IMR-90 (cell line): ENCODE results near the gene ZSCAN18. TPM values are rescaled to one million over a fixed set of nuclear protein-coding genes. Genes with fewer than 3 reads are reported as not detected.

ENCODE experiments used
- ATAC-seq: fragments of 200-7000 bp; cut with Tn5 transposase; 2 replicates; pipeline ENCODE4 v1.9.1; 2020; ENCODE audit warnings: low read depth, mild to moderate bottlenecking, moderate library complexity
- BruUV-seq: library from RNA; stranded (reverse); fragments of 400-500 nt; replicated peaks from 2 replicates; lab custom pipeline; 2021; lab: Mats Ljungman, UMichigan
- CTCF ChIA-PET: fragments of 300-600 bp; formaldehyde crosslinking; extraction: SDS; loops from one replicate; lab custom pipeline; 2021; ENCODE audit warnings: antibody characterized with exemption; lab: Yijun Ruan, JAX
- POLR2A ChIA-PET: fragments of 300-600 bp; sonication (Branson Sonifier 250); formaldehyde crosslinking; loops from one replicate; lab custom pipeline; 2022; ENCODE audit warnings: antibody characterized with exemption; ENCODE audit not compliant: unreplicated experiment; lab: Charles Lee
- DNase-seq: peaks from one replicate; pipeline ENCODE4 v3.0.0; 2013
- H2AFZ ChIP-seq: replicated peaks from 2 replicates; pipeline ENCODE3; 2013; ENCODE audit warnings: low read length, mild to moderate bottlenecking; ENCODE audit not compliant: poor library complexity
- H2AK5ac ChIP-seq: 2 replicates; pipeline ENCODE4 v1.6.1; 2013; ENCODE audit warnings: low read depth, low read length, inconsistent platforms
- H2AK9ac ChIP-seq: replicated peaks from 2 replicates; pipeline ENCODE3; 2013; ENCODE audit warnings: mild to moderate bottlenecking, low read depth, low read length, moderate library complexity; ENCODE audit not compliant: poor library complexity
- H2BK120ac ChIP-seq: 2 replicates; pipeline ENCODE4 v1.6.1; 2013; ENCODE audit warnings: low read depth, low read length, inconsistent platforms
- H2BK15ac ChIP-seq: 3 replicates; pipeline ENCODE4 v1.6.1; 2013; ENCODE audit warnings: low read depth, low read length, inconsistent platforms
- H2BK20ac ChIP-seq: 2 replicates; pipeline ENCODE4 v1.6.1; 2013; ENCODE audit warnings: low read depth, mild to moderate bottlenecking, inconsistent platforms, low read length, moderate library complexity
- H2BK5ac ChIP-seq: 2 replicates; pipeline ENCODE4 v1.6.1; 2013; ENCODE audit warnings: mild to moderate bottlenecking, low read depth, low read length, inconsistent platforms; ENCODE audit not compliant: poor library complexity, severe bottlenecking
- H3K14ac ChIP-seq: replicated peaks from 2 replicates; pipeline ENCODE4 v1.6.1; 2013; ENCODE audit warnings: low read depth, low read length, inconsistent platforms
- H3K18ac ChIP-seq: 2 replicates; pipeline ENCODE4 v1.6.1; 2013; ENCODE audit warnings: low read depth, low read length, control low read depth
- H3K23ac ChIP-seq: 2 replicates; pipeline ENCODE4 v1.6.1; 2013; ENCODE audit warnings: low read depth, low read length, inconsistent platforms
- H3K27ac ChIP-seq: 2 replicates; pipeline ENCODE4 v1.5.1; 2013; ENCODE audit warnings: mild to moderate bottlenecking, control low read depth, low read length; ENCODE audit not compliant: insufficient read depth
- H3K27me3 ChIP-seq: 2 replicates; pipeline ENCODE4 v1.6.1; 2013; ENCODE audit warnings: low read length; ENCODE audit not compliant: control insufficient read depth, insufficient read depth
- H3K36me3 ChIP-seq: 2 replicates; pipeline ENCODE4 v1.6.1; 2013; ENCODE audit warnings: low read length, mixed read lengths; ENCODE audit not compliant: control insufficient read depth, insufficient read depth
- H3K4ac ChIP-seq: 2 replicates; pipeline ENCODE4 v1.6.1; 2013; ENCODE audit warnings: low read depth, low read length, inconsistent platforms
- H3K4me1 ChIP-seq: 2 replicates; pipeline ENCODE4 v1.6.1; 2013; ENCODE audit warnings: low read length, mixed read lengths; ENCODE audit not compliant: control insufficient read depth, insufficient read depth
- H3K4me2 ChIP-seq: 2 replicates; pipeline ENCODE4 v1.6.1; 2013; ENCODE audit warnings: low read depth, mild to moderate bottlenecking, control low read depth, low read length, moderate library complexity
- H3K4me3 ChIP-seq: 2 replicates; pipeline ENCODE4 v1.5.1; 2013; ENCODE audit warnings: low read depth, mild to moderate bottlenecking, control low read depth, low read length, moderate library complexity; ENCODE audit not compliant: insufficient read depth
- H3K56ac ChIP-seq: 2 replicates; pipeline ENCODE4 v1.6.1; 2013; ENCODE audit warnings: low read length, inconsistent platforms; ENCODE audit not compliant: insufficient read depth; ENCODE audit errors: extremely low read depth
- H3K79me1 ChIP-seq, 2 experiments: 2 replicates each; pipeline ENCODE4 v1.6.1; 2013; ENCODE audit warnings: low read length in 2 of 2, inconsistent platforms in 1 of 2, low read depth in 1 of 2
- H3K9ac ChIP-seq: 2 replicates; pipeline ENCODE4 v1.6.1; 2013; ENCODE audit warnings: low read depth, low read length, control low read depth
- H3K9me1 ChIP-seq: 2 replicates; pipeline ENCODE4 v1.6.1; 2013; ENCODE audit warnings: low read length, inconsistent platforms; ENCODE audit not compliant: insufficient read depth
- H3K9me3 ChIP-seq: 2 replicates; pipeline ENCODE4 v1.6.1; 2013; ENCODE audit warnings: low read length; ENCODE audit not compliant: control insufficient read depth, insufficient read depth
- H4K20me1 ChIP-seq: 2 replicates; pipeline ENCODE4 v1.6.1; 2013; ENCODE audit warnings: low read length, inconsistent platforms; ENCODE audit not compliant: insufficient read depth
- H4K5ac ChIP-seq: 2 replicates; pipeline ENCODE4 v1.6.1; 2013; ENCODE audit warnings: mild to moderate bottlenecking, low read depth, low read length, control low read depth
- H4K8ac ChIP-seq, 2 experiments: 2 replicates each; pipeline ENCODE4 v1.6.1; 2013; ENCODE audit warnings: low read depth in 2 of 2, low read length in 2 of 2, control low read depth in 1 of 2, inconsistent platforms in 1 of 2
- H4K91ac ChIP-seq: 2 replicates; pipeline ENCODE4 v1.6.1; 2013; ENCODE audit warnings: low read depth, low read length, inconsistent platforms; ENCODE audit not compliant: insufficient read depth
- BHLHE40 ChIP-seq: fragments of 150-350 bp; IDR thresholded peaks from 2 replicates; pipeline ENCODE4 v1.6.1; 2016; ENCODE audit warnings: mild to moderate bottlenecking, low read depth, low read length
- CEBPB ChIP-seq: IDR thresholded peaks from 2 replicates; pipeline ENCODE4 v1.6.1; 2012; ENCODE audit warnings: low read depth, low read length, improper control_type of control experiment
- CHD1 ChIP-seq: IDR thresholded peaks from 2 replicates; pipeline ENCODE4 v1.6.1; 2012; ENCODE audit warnings: low read depth, low read length, improper control_type of control experiment
- FOS ChIP-seq: fragments of 150-350 bp; IDR thresholded peaks from 2 replicates; pipeline ENCODE4 v1.6.1; 2016; ENCODE audit warnings: low read depth, low read length
- MAFK ChIP-seq: IDR thresholded peaks from 2 replicates; pipeline ENCODE4 v1.6.1; 2012; ENCODE audit warnings: low read depth, low read length, improper control_type of control experiment
- MAZ ChIP-seq: IDR thresholded peaks from 2 replicates; pipeline ENCODE4 v1.6.1; 2012; ENCODE audit warnings: low read depth, mild to moderate bottlenecking, low read length, improper control_type of control experiment, moderate library complexity, borderline replicate concordance
- MXI1 ChIP-seq: IDR thresholded peaks from 2 replicates; pipeline ENCODE4 v1.6.1; 2012; ENCODE audit warnings: low read depth, mild to moderate bottlenecking, low read length, moderate library complexity, borderline replicate concordance
- NFE2L2 ChIP-seq: fragments of 150-350 bp; IDR thresholded peaks from 2 replicates; pipeline ENCODE4 v1.6.1; 2016; ENCODE audit warnings: low read depth, mild to moderate bottlenecking, low read length
- POLR2A ChIP-seq: IDR thresholded peaks from 2 replicates; pipeline ENCODE4 v1.6.1; 2012; ENCODE audit warnings: mild to moderate bottlenecking, low read depth, low read length
- RAD21 ChIP-seq: IDR thresholded peaks from 2 replicates; pipeline ENCODE4 v1.6.1; 2012; ENCODE audit warnings: low read length, improper control_type of control experiment
- RCOR1 ChIP-seq: IDR thresholded peaks from 2 replicates; pipeline ENCODE4 v1.6.1; 2012; ENCODE audit warnings: mild to moderate bottlenecking, low read length, improper control_type of control experiment; ENCODE audit not compliant: insufficient replicate concordance
- RFX5 ChIP-seq: IDR thresholded peaks from 2 replicates; pipeline ENCODE4 v1.8.0; 2012; ENCODE audit warnings: low read depth, mild to moderate bottlenecking, low read length, moderate library complexity
- SMC3 ChIP-seq: fragments of 150-350 bp; IDR thresholded peaks from 2 replicates; pipeline ENCODE4 v1.6.1; 2016; ENCODE audit warnings: low read depth, mild to moderate bottlenecking, antibody characterized with exemption, low read length, moderate library complexity
- USF2 ChIP-seq: fragments of 150-350 bp; IDR thresholded peaks from 2 replicates; pipeline ENCODE4 v1.6.1; 2017; ENCODE audit warnings: mild to moderate bottlenecking, antibody characterized with exemption, low read length, low read depth
- WGBS, 2 experiments: methylation state at CpG; one replicate each; pipeline versions ENCODE4 v1.1.5 to v1.1.7; 2013; ENCODE audit warnings: missing lambda C conversion rate in 2 of 2; ENCODE audit not compliant: insufficient read length in 1 of 2; ENCODE audit errors: extremely low coverage in 2 of 2; 5-methylcytosine and 5-hydroxymethylcytosine counted together
- dilution Hi-C: fragments of 300-500 bp; cut with HindIII; formaldehyde crosslinking; loops from one replicate; pipeline ENCODE4 v1.14.3; 2018; ENCODE audit warnings: low sequenced_read_pairs; ENCODE audit not compliant: unreplicated experiment
- in situ Hi-C: fragments of 300-500 bp; cut with MboI; formaldehyde crosslinking; loops from 3 replicates; pipeline ENCODE4 v1.14.3; 2019; ENCODE audit warnings: low sequenced_read_pairs, inconsistent platforms, mixed read lengths
- intact Hi-C: fragments of 100-400 bp; cut with micrococcal nuclease; formaldehyde crosslinking; loops from 2 replicates; pipeline ENCODE4 v1.10.0; 2022
- polyA plus RNA-seq, 3 experiments: library from polyadenylated mRNA; depleted of rRNA; stranded (reverse); fragments of >200 nt; gene quantifications; 2 replicates each; pipeline ENCODE4 v1.2.3, GENCODE V29; 2012; ENCODE audit warnings: low replicate concordance in 1 of 3
- total RNA-seq: library from RNA; depleted of rRNA; stranded (reverse); fragments of >200 nt; gene quantifications from 2 replicates; pipeline ENCODE4 v1.2.3, GENCODE V29; 2012
- TF ChIP-seq, protein P1 (sequence below): conservative IDR thresholded peaks from 2 replicates; pipeline ENCODE4 v1.5.1; 2012; ENCODE audit warnings: mild to moderate bottlenecking, low read depth, low read length, improper control_type of control experiment
- TF ChIP-seq, protein P2 (sequence below): fragments of 150-350 bp; IDR thresholded peaks from 2 replicates; pipeline ENCODE4 v1.6.1; 2016; ENCODE audit warnings: low read depth, mild to moderate bottlenecking, low read length, moderate library complexity, borderline replicate concordance

The ZSCAN18 gene
- total and polyA plus RNA-seq, 2 of the 4 experiments (the other 2 are of a cell fraction): 3.0 to 8.2 TPM

- dilution Hi-C loops (no loop called here), in situ Hi-C loops (no loop called here), intact Hi-C loops (no loop called here)
- TF ChIP-seq RFX5 (no peak), USF2 (no peak), CHD1 (no peak), MAFK (no peak), RAD21 (no peak), MXI1 (no peak), CEBPB (no peak), RCOR1 (no peak), MAZ (no peak), BHLHE40 (no peak), NFE2L2 (no peak), POLR2A (no peak), SMC3 (no peak), FOS (no peak)
- TF ChIP-seq, protein P1, sequence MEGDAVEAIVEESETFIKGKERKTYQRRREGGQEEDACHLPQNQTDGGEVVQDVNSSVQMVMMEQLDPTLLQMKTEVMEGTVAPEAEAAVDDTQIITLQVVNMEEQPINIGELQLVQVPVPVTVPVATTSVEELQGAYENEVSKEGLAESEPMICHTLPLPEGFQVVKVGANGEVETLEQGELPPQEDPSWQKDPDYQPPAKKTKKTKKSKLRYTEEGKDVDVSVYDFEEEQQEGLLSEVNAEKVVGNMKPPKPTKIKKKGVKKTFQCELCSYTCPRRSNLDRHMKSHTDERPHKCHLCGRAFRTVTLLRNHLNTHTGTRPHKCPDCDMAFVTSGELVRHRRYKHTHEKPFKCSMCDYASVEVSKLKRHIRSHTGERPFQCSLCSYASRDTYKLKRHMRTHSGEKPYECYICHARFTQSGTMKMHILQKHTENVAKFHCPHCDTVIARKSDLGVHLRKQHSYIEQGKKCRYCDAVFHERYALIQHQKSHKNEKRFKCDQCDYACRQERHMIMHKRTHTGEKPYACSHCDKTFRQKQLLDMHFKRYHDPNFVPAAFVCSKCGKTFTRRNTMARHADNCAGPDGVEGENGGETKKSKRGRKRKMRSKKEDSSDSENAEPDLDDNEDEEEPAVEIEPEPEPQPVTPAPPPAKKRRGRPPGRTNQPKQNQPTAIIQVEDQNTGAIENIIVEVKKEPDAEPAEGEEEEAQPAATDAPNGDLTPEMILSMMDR: no peak
- TF ChIP-seq, protein P2, sequence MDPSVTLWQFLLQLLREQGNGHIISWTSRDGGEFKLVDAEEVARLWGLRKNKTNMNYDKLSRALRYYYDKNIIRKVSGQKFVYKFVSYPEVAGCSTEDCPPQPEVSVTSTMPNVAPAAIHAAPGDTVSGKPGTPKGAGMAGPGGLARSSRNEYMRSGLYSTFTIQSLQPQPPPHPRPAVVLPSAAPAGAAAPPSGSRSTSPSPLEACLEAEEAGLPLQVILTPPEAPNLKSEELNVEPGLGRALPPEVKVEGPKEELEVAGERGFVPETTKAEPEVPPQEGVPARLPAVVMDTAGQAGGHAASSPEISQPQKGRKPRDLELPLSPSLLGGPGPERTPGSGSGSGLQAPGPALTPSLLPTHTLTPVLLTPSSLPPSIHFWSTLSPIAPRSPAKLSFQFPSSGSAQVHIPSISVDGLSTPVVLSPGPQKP: no peak
- Histone ChIP-seq H2BK120ac (no peak overlapping the region), H3K27ac (no peak overlapping the region), H3K36me3 (peaks cover 2% of the 10 kb centered on the region; the same call in 1 of the 2 replicates), H3K4me3 (peak overlapping the region; percentile 42), H3K4me1 (no peaks in the 10 kb centered on the region), H2BK5ac (no peak overlapping the region), H3K9me1 (no peaks in the 10 kb centered on the region), H3K9ac (no peak overlapping the region; the same call in 1 of the 2 replicates), H2AFZ (peak overlapping the region; percentile 97), H2AK9ac (no peak overlapping the region), H3K4me2 (peak overlapping the region; percentile 85), H3K27me3 (no peaks in the 10 kb centered on the region), H4K20me1 (no peaks in the 10 kb centered on the region), H4K5ac (no peak overlapping the region), H4K8ac (no peak overlapping the region), H2BK20ac (no peak overlapping the region), H3K9me3 (peaks cover 44% of the 10 kb centered on the region), H2BK15ac (no peak overlapping the region), H4K91ac (no peak overlapping the region), H3K4ac (no peak overlapping the region), H3K14ac (0 out of 2 replicates have a peak overlapping the region, but pooled peaks have one; percentile 40), H3K18ac (no peak overlapping the region), H3K23ac (no peak overlapping the region), H3K79me1 (no peaks in the 10 kb centered on the region), H2AK5ac (no peak overlapping the region), H3K56ac (no peak overlapping the region)
- DNase-seq: no peak
- ChIA-PET CTCF (interaction anchor here (0.5 kb wide), 1 partner anchor 25 kb away, joined by 7 read pairs; no protein-coding TSS in a partner anchor), POLR2A (no interaction called here)
- BruUV-seq: no TSS peak
- no peak for ATAC-seq
- no CpG with 5 or more reads among the region's 2 CpGs for WGBS, 2 experiments
Measured at GRCh38 chr19:58098682-58098998, 609 bp upstream of the ZSCAN18 start.
